ENCODE measurements around the gene GALNT17.

DNA sequence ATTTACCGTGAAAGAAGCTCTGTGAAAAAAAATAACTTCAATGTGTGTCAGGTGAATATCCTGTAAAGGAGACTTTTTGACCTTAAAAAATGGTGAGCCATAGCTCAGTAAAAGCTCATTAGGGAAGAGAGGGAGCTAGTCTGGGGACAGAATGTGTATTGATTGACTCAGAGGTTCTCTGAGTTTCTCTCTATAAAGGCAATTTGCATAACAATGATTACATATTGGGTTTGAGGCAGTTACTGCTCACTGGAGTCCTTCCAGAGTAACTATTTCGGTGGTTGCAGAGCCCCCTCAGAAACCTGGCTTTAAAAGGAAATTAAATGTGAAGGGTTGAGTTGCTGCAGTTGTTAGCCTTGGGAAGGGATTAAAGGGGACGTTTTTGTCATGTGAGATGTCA lies 181.6 kb downstream of the GALNT17 start:
- no peak for TF ChIP-seq POLR2AphosphoS5 (IDR thresholded peaks at IDR 0.05)
- TF ChIP-seq POLR2A (IDR thresholded peaks at IDR 0.05), result no peak
- no peak for TF ChIP-seq CTCF (IDR thresholded peaks at IDR 0.05)
- no peak for TF ChIP-seq EP300 (IDR thresholded peaks at IDR 0.05)

Measured in upper lobe of left lung (tissue), 4 donors.